HEK293 (cell line): ENCODE measurements around the gene BEST2.

Experiments
- BCL11A ChIP-seq: fragments of 450-650 bp; formaldehyde crosslinking; IDR thresholded peaks from 2 replicates; pipeline ENCODE4 v1.5.1; 2016; ENCODE audit warnings: low read depth, missing biosample characterization, missing genetic modification characterization
- FEZF1 ChIP-seq: fragments of 450-650 bp; formaldehyde crosslinking; IDR thresholded peaks from 2 replicates; pipeline ENCODE4 v1.5.1; 2016; ENCODE audit warnings: missing biosample characterization, missing genetic modification characterization
- GLI4 ChIP-seq: fragments of 450-650 bp; formaldehyde crosslinking; IDR thresholded peaks from 2 replicates; pipeline ENCODE4 v1.5.1; 2016; ENCODE audit warnings: missing biosample characterization, missing genetic modification characterization
- KLF7 ChIP-seq: fragments of 450-650 bp; formaldehyde crosslinking; IDR thresholded peaks from 2 replicates; pipeline ENCODE4 v1.5.1; 2016; ENCODE audit warnings: missing biosample characterization, missing genetic modification characterization, borderline replicate concordance
- MZF1 ChIP-seq: fragments of 450-650 bp; formaldehyde crosslinking; IDR thresholded peaks from 2 replicates; pipeline ENCODE4 v1.5.1; 2017; ENCODE audit warnings: missing biosample characterization, missing genetic modification characterization, borderline replicate concordance
- PATZ1 ChIP-seq: fragments of 450-650 bp; formaldehyde crosslinking; IDR thresholded peaks from 2 replicates; pipeline ENCODE4 v1.5.1; 2016; ENCODE audit warnings: missing biosample characterization, missing genetic modification characterization
- SP3 ChIP-seq: fragments of 450-650 bp; formaldehyde crosslinking; IDR thresholded peaks from 2 replicates; pipeline ENCODE4 v1.5.1; 2016; ENCODE audit warnings: missing biosample characterization, missing genetic modification characterization
- YY2 ChIP-seq: fragments of 450-650 bp; formaldehyde crosslinking; IDR thresholded peaks from 2 replicates; pipeline ENCODE4 v1.5.1; 2016; ENCODE audit warnings: missing biosample characterization, missing genetic modification characterization
- ZBTB21 ChIP-seq: fragments of 450-650 bp; formaldehyde crosslinking; IDR thresholded peaks from 2 replicates; pipeline ENCODE4 v1.5.1; 2017; ENCODE audit warnings: missing biosample characterization, missing genetic modification characterization
- ZBTB49 ChIP-seq: fragments of 450-650 bp; formaldehyde crosslinking; IDR thresholded peaks from 2 replicates; pipeline ENCODE4 v1.5.1; 2016; ENCODE audit warnings: missing biosample characterization, missing genetic modification characterization, low read depth
- ZBTB8A ChIP-seq: fragments of 450-650 bp; formaldehyde crosslinking; IDR thresholded peaks from 2 replicates; pipeline ENCODE4 v1.5.1; 2016; ENCODE audit warnings: missing biosample characterization, missing genetic modification characterization
- ZFP3 ChIP-seq: fragments of 450-650 bp; formaldehyde crosslinking; IDR thresholded peaks from 2 replicates; pipeline ENCODE4 v1.5.1; 2016; ENCODE audit warnings: low read depth, missing biosample characterization, missing genetic modification characterization
- ZNF214 ChIP-seq: fragments of 450-650 bp; formaldehyde crosslinking; IDR thresholded peaks from 2 replicates; pipeline ENCODE4 v1.5.1; 2017; ENCODE audit warnings: missing biosample characterization, mild to moderate bottlenecking, missing genetic modification characterization, borderline replicate concordance
- ZNF239 ChIP-seq: fragments of 450-650 bp; formaldehyde crosslinking; IDR thresholded peaks from 2 replicates; pipeline ENCODE4 v1.5.1; 2016; ENCODE audit warnings: missing biosample characterization, missing genetic modification characterization
- ZNF248 ChIP-seq: fragments of 450-650 bp; formaldehyde crosslinking; IDR thresholded peaks from 2 replicates; pipeline ENCODE4 v1.5.1; 2017; ENCODE audit warnings: missing biosample characterization, missing genetic modification characterization
- ZNF335 ChIP-seq: fragments of 450-650 bp; formaldehyde crosslinking; conservative IDR thresholded peaks from 2 replicates; pipeline ENCODE4 v1.5.1; 2016; ENCODE audit warnings: missing biosample characterization, missing genetic modification characterization
- ZNF391 ChIP-seq: fragments of 450-650 bp; formaldehyde crosslinking; IDR thresholded peaks from 2 replicates; pipeline ENCODE4 v1.5.1; 2016; ENCODE audit warnings: low read depth, missing biosample characterization, missing genetic modification characterization, borderline replicate concordance
- ZNF394 ChIP-seq: fragments of 450-650 bp; formaldehyde crosslinking; IDR thresholded peaks from 2 replicates; pipeline ENCODE4 v1.5.1; 2016; ENCODE audit warnings: missing biosample characterization, missing genetic modification characterization, mild to moderate bottlenecking, moderate library complexity, borderline replicate concordance
- ZNF423 ChIP-seq: fragments of 450-650 bp; formaldehyde crosslinking; IDR thresholded peaks from 2 replicates; pipeline ENCODE4 v1.5.1; 2016; ENCODE audit warnings: missing biosample characterization, missing genetic modification characterization
- ZNF544 ChIP-seq: fragments of 450-650 bp; formaldehyde crosslinking; IDR thresholded peaks from 2 replicates; pipeline ENCODE4 v1.5.0; 2017; ENCODE audit warnings: missing biosample characterization, missing genetic modification characterization
- ZNF549 ChIP-seq: fragments of 450-650 bp; IDR thresholded peaks from 2 replicates; pipeline ENCODE4 v1.5.1; 2018; ENCODE audit warnings: missing biosample characterization, missing genetic modification characterization, mild to moderate bottlenecking, inconsistent platforms, moderate library complexity
- ZNF555 ChIP-seq: fragments of 450-650 bp; formaldehyde crosslinking; conservative IDR thresholded peaks from 2 replicates; pipeline ENCODE4 v1.5.1; 2017; ENCODE audit warnings: missing biosample characterization, mild to moderate bottlenecking, missing genetic modification characterization, inconsistent platforms
- ZNF558 ChIP-seq: fragments of 450-650 bp; formaldehyde crosslinking; IDR thresholded peaks from 2 replicates; pipeline ENCODE4 v1.5.1; 2016; ENCODE audit warnings: missing biosample characterization, missing genetic modification characterization
- ZNF626 ChIP-seq: fragments of 450-650 bp; sonication (Bioruptor Pico); formaldehyde crosslinking; IDR thresholded peaks from 2 replicates; pipeline ENCODE4 v1.5.1; 2018; ENCODE audit warnings: missing biosample characterization, missing genetic modification characterization, inconsistent platforms
- ZNF629 ChIP-seq: fragments of 450-650 bp; formaldehyde crosslinking; IDR thresholded peaks from 2 replicates; pipeline ENCODE4 v1.5.1; 2017; ENCODE audit warnings: missing biosample characterization, missing genetic modification characterization
- ZNF639 ChIP-seq: fragments of 450-650 bp; formaldehyde crosslinking; IDR thresholded peaks from 2 replicates; pipeline ENCODE4 v1.5.1; 2016; ENCODE audit warnings: missing biosample characterization, missing genetic modification characterization
- ZNF654 ChIP-seq: fragments of 450-650 bp; formaldehyde crosslinking; IDR thresholded peaks from 2 replicates; pipeline ENCODE4 v1.5.1; 2016; ENCODE audit warnings: low read depth, missing biosample characterization, missing genetic modification characterization
- ZNF658 ChIP-seq: fragments of 450-650 bp; formaldehyde crosslinking; IDR thresholded peaks from 2 replicates; pipeline ENCODE4; 2016; ENCODE audit warnings: missing biosample characterization, missing genetic modification characterization
- ZNF692 ChIP-seq: fragments of 450-650 bp; formaldehyde crosslinking; IDR thresholded peaks from 2 replicates; pipeline ENCODE4 v1.5.1; 2016; ENCODE audit warnings: missing biosample characterization, missing genetic modification characterization
- ZNF768 ChIP-seq: fragments of 450-650 bp; formaldehyde crosslinking; IDR thresholded peaks from 2 replicates; pipeline ENCODE4 v1.5.1; 2018; ENCODE audit warnings: missing biosample characterization, mild to moderate bottlenecking, missing genetic modification characterization
- ZNF792 ChIP-seq: fragments of 450-650 bp; formaldehyde crosslinking; IDR thresholded peaks from 2 replicates; pipeline ENCODE4 v1.5.1; 2016; ENCODE audit warnings: missing biosample characterization, missing genetic modification characterization
- ZNF830 ChIP-seq: fragments of 450-650 bp; IDR thresholded peaks from 2 replicates; pipeline ENCODE4 v1.5.0; 2018; ENCODE audit warnings: missing biosample characterization, missing genetic modification characterization, low read depth, mild to moderate bottlenecking, moderate library complexity
- ZSCAN16 ChIP-seq: fragments of 450-650 bp; formaldehyde crosslinking; IDR thresholded peaks from 2 replicates; pipeline ENCODE4 v1.5.1; 2016; ENCODE audit warnings: missing biosample characterization, missing genetic modification characterization

Gene BEST2

GRCh38 chr19:12792051-12792852 is 40.7 kb downstream of the BEST2 start (continued):
- TF ChIP-seq YY2 = peak; percentile 79
- no peak for TF ChIP-seq ZNF558 (tag by site-specific recombination)
- peak; percentile 89 for TF ChIP-seq ZNF394 (tag by site-specific recombination)
- TF ChIP-seq GLI4 (tag by site-specific recombination) = no peak; the same call in 1 of the 2 replicates
- peak; percentile 65; the same call in 1 of the 2 replicates for TF ChIP-seq BCL11A (tag by site-specific recombination)
- peak; percentile 63 for TF ChIP-seq ZNF692 (tag by site-specific recombination)
- peak; percentile 6; the same call in 1 of the 2 replicates for TF ChIP-seq ZNF629
- no peak for TF ChIP-seq ZNF768 (tag by site-specific recombination)
- TF ChIP-seq MZF1 = no peak
- TF ChIP-seq ZNF792 (tag by site-specific recombination) = no peak
- TF ChIP-seq ZNF214 (tag by site-specific recombination) = no peak
- no peak for TF ChIP-seq ZBTB49 (tag by site-specific recombination)
- no peak; the same call in 1 of the 2 replicates for TF ChIP-seq PATZ1
- peak; percentile 70; the same call in 1 of the 2 replicates for TF ChIP-seq ZNF423 (tag by site-specific recombination)
- TF ChIP-seq ZNF239 = no peak
- TF ChIP-seq ZNF639 = no peak
- TF ChIP-seq ZBTB21 (tag by site-specific recombination) = no peak; the same call in 1 of the 2 replicates
- TF ChIP-seq ZNF335 = peak; percentile 84; the same call in 1 of the 2 replicates
- TF ChIP-seq ZNF658 (tag by site-specific recombination) = no peak
- TF ChIP-seq ZNF830 (tag by site-specific recombination) = no peak
- TF ChIP-seq SP3 (tag by site-specific recombination) = no peak
- no peak for TF ChIP-seq ZNF549 (tag by site-specific recombination)
- TF ChIP-seq KLF7 (tag by site-specific recombination) = no peak
- no peak for TF ChIP-seq FEZF1 (tag by site-specific recombination)
- 0 out of 2 replicates have a peak, but pooled peaks have one; percentile 42 for TF ChIP-seq ZNF391 (tag by site-specific recombination)
- no peak for TF ChIP-seq ZSCAN16
- no peak for TF ChIP-seq ZNF626
- no peak for TF ChIP-seq ZNF654 (tag by site-specific recombination)
- TF ChIP-seq ZNF555 = no peak
- no peak for TF ChIP-seq ZNF544 (tag by site-specific recombination)
- TF ChIP-seq ZBTB8A (tag by site-specific recombination) = peak; percentile 64
- no peak for TF ChIP-seq ZNF248
- no peak for TF ChIP-seq ZFP3 (tag by site-specific recombination)
